Progenitor cell of endocrine pancreas (in vitro differentiated cells): Measurements from ENCODE around the gene NTSR1. TPM values are rescaled to one million over a fixed set of nuclear protein-coding genes. Genes with fewer than 3 reads are reported as not detected.

Experiments used
- DNase-seq: peaks from one replicate; pipeline ENCODE4 v3.0.0; 2021; ENCODE audit warnings: low spot score; ENCODE audit not compliant: unreplicated experiment
- H3K27ac Mint-ChIP-seq: 2 replicates; pipeline ENCODE4 v1.8.0; 2021; ENCODE audit warnings: mild to moderate bottlenecking, moderate library complexity, mixed read lengths
- H3K27me3 Mint-ChIP-seq: 2 replicates; pipeline ENCODE4 v1.8.0; 2021; ENCODE audit warnings: mixed read lengths
- H3K36me3 Mint-ChIP-seq: 2 replicates; pipeline ENCODE4 v1.8.0; 2022; ENCODE audit warnings: mixed read lengths; ENCODE audit not compliant: insufficient read depth
- H3K4me1 Mint-ChIP-seq: 2 replicates; pipeline ENCODE4 v1.8.0; 2021; ENCODE audit warnings: low read depth, mixed read lengths
- H3K4me3 Mint-ChIP-seq: 2 replicates; pipeline ENCODE4 v1.8.0; 2021; ENCODE audit warnings: low read depth, mild to moderate bottlenecking, moderate library complexity, mixed read lengths
- H3K9me3 Mint-ChIP-seq: 2 replicates; pipeline ENCODE4 v1.8.0; 2021; ENCODE audit warnings: low read depth, mixed read lengths
- CTCF ChIP-seq: fragments of 200-600 bp; sonication (generic); IDR thresholded peaks from one replicate; pipeline ENCODE4 v1.5.0; 2021; ENCODE audit warnings: antibody characterized with exemption, mild to moderate bottlenecking; ENCODE audit not compliant: unreplicated experiment
- total RNA-seq: library from RNA; stranded (reverse); gene quantifications from 2 replicates; pipeline ENCODE4 v1.2.1, GENCODE V29; 2021

NTSR1 gene
- total RNA-seq, 1 donor from 2014 or later, result not detected

DNA sequence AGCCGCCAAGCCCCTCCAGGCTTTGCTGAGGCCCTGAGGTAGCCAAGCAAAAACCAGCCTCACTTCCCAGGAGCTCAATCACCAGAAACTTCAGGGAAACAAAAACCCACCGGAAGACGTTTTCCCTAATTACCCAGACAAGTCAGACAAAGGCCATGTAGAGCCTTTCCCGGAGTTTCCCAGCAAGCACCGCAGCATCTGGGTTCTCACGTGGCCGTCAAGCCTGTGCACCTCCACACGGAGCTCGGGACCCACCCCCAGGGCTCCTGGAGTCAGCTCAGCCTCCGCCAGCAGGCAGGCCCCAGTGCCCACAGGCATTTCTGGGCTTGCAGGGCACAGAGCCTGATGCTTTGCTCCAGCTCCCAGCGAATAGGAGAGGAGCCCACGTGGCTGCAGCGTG is 77.5 kb downstream of the NTSR1 start:
- H3K36me3 Mint-ChIP-seq, result no peaks in the 10 kb centered on the region
- H3K4me3 Mint-ChIP-seq, result no peak overlapping the region
- H3K27ac Mint-ChIP-seq, result peak overlapping the region; percentile 83
- no peak for TF ChIP-seq CTCF
- H3K27me3 Mint-ChIP-seq, result peaks cover 19% of the 10 kb centered on the region
- no peaks in the 10 kb centered on the region for H3K9me3 Mint-ChIP-seq
- DNase-seq, result no peak
- H3K4me1 Mint-ChIP-seq, result no peaks in the 10 kb centered on the region

DNA sequence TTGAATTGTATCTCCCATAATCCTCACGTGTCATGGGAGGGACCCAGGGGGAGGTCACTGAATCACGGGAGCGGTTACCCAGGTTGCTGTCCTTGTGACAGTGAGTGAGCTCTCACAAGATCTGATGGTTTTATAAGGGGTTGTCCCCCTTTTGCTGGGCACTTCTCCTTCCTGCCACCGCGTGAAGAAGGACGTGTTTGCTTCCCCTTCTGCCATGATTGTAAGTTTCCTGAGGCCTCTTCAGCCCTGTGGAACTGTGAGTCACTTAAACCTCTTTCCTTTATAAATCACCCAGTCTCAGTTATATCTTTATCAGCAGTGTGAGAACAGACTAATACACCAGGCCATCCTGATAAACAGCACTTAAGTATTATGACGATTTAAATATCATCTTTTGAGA is 78.7 kb downstream of the NTSR1 start:
- Mint-ChIP-seq H3K9me3 (no peaks in the 10 kb centered on the region), H3K27me3 (peaks cover 27% of the 10 kb centered on the region), H3K4me1 (no peaks in the 10 kb centered on the region), H3K36me3 (no peaks in the 10 kb centered on the region), H3K27ac (no peak overlapping the region), H3K4me3 (no peak overlapping the region)
- DNase-seq, result no peak
- TF ChIP-seq CTCF, result no peak

GRCh38 chr20:62787866-62788265 is 79.2 kb downstream of the NTSR1 start:
- H3K27ac Mint-ChIP-seq, result no peak overlapping the region
- no peak for DNase-seq
- H3K36me3 Mint-ChIP-seq, result no peaks in the 10 kb centered on the region
- no peaks in the 10 kb centered on the region for H3K4me1 Mint-ChIP-seq
- peaks cover 29% of the 10 kb centered on the region for H3K27me3 Mint-ChIP-seq
- no peak for TF ChIP-seq CTCF
- H3K4me3 Mint-ChIP-seq, result no peak overlapping the region
- no peaks in the 10 kb centered on the region for H3K9me3 Mint-ChIP-seq

DNA sequence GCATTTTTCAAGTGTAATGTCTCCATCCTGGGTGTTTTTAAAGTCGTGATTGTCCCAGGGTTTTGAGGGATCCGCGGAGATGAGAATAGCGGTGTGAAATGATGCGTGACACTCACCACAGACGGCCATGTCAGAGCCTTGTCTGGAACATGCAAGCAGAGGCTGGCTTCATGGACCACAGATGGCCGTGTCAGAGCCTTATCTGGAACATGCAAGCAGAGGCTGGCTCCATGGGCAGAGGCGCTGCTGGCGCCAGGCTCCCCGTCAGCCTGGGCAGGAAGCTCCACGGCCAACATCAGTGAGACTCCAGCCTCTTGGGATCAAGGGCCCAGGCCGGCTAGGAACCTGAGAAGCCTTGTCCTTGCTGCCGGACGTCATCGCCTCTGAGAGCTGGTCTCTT is 80.0 kb downstream of the NTSR1 start:
- TF ChIP-seq CTCF, result no peak
- DNase-seq, result no peak
- Mint-ChIP-seq H3K4me3 (no peak overlapping the region), H3K27me3 (peaks cover 30% of the 10 kb centered on the region), H3K27ac (no peak overlapping the region), H3K9me3 (no peaks in the 10 kb centered on the region), H3K36me3 (no peaks in the 10 kb centered on the region), H3K4me1 (no peaks in the 10 kb centered on the region)

- Mint-ChIP-seq H3K4me3 (no peak overlapping the region), H3K36me3 (no peaks in the 10 kb centered on the region), H3K9me3 (no peaks in the 10 kb centered on the region), H3K27me3 (peaks cover 30% of the 10 kb centered on the region), H3K4me1 (no peaks in the 10 kb centered on the region), H3K27ac (no peak overlapping the region)
- no peak for TF ChIP-seq CTCF
- DNase-seq, result no peak
Observed at GRCh38 chr20:62790075-62790474, 81.4 kb downstream of the NTSR1 start.
